ENCODE results near the gene NPLOC4.

The NPLOC4 gene

DNA sequence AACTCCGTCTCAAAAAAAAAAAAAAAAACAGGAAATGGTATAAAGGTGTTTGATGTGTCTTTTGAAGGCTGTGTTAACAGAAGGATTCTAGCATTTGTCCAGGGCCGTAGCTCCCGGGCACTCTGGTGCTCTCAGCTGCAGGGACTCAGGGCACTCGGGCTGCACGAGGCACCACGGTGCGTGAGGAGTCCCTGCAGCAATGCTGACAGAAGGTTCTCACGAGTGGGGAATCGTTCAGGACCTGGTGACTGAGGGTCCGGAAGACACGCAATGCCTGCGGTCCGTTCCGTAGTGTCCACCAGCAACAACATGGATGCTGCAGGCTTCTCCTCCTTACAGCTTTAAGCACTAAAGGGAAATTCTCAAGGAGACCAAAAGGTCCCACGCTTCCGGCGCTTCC lies 72.1 kb downstream of the NPLOC4 start:
- DNase-seq (ENCODE audit: low read depth): no peak

DNA sequence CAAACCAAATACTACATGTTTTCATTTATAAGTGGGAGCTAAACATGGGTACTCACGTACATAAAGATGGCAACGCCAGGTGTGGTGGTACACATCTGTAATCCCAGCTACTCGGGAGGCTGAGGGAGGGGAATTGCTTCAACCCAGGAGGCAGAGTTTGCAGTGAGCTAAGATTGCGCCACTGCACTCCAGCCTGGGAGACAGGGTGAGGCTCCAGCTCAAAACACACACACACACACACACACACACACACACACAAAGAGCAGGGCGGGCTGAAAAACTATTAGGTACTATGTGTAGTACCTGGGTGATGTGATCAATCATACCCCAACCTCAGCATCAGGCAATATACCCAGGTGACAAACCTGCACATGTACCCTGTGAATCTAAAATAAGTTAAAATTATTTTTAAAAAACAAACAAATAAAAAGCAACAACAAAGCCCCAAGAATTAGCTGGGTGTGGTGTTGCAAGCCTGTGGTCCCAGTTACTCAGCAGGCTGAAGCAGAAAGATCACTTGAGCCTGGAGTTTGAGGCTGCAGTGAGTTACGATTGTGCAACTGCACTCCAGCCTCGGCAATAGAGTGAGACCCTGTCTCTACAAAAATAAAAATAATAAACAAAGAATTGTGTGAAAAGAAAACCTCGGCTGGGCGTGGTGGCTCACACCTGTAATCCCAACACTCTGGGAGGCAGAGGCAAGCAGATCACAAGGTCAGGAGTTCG lies 72.9 kb downstream of the NPLOC4 start:
- no peak for DNase-seq (ENCODE audit: low read depth)

GRCh38 chr17:81561494-81561885 lies 75.4 kb downstream of the NPLOC4 start:
- no peak for DNase-seq (ENCODE audit: low read depth)

DNA sequence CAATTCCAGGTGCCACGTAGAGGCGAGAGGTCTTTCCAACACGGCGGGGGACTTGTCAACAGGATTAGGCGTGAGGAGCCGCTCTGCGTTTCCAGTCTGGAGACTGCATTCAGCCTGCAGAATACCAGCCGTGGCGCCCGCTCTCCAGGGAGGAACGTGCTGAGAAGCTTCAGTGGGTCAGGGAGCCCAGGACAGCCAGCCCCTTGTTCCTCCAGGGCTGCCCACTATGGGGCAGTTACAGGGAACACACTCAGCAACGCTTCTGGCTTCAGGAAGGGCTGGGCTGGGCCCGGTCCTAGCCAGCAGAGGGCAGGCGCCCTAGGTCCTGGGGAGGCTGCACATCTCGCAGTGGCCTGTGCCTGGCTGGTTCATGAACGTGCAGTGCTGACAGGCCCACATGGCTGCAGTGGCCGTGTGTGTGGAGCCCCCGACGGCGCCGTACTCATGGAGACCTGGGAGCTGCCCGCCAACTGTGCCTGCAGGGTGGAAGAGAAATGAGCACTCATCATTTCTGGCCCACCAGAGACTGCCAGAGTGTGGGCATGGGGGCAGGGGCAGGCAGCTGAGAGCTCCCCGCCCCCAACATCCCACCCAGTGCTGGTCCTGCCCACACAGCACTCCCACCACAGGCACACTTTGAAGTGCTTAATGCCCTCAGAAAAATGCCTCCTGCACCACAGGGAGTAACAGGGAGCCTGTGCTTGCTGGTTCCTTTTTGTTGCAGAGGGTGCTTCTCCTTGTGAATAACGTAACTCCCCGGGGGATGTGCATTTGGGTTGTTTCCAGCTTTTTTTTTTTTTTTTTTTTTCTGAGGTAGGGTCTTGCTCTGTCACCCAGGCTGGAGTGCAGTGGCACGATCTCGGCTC lies 77.7 kb downstream of the NPLOC4 start:
- no peak for DNase-seq (ENCODE audit: low read depth)

- DNase-seq (ENCODE audit: low read depth): no peak
Observed at GRCh38 chr17:81558115-81558468, 78.8 kb downstream of the NPLOC4 start.

DNA sequence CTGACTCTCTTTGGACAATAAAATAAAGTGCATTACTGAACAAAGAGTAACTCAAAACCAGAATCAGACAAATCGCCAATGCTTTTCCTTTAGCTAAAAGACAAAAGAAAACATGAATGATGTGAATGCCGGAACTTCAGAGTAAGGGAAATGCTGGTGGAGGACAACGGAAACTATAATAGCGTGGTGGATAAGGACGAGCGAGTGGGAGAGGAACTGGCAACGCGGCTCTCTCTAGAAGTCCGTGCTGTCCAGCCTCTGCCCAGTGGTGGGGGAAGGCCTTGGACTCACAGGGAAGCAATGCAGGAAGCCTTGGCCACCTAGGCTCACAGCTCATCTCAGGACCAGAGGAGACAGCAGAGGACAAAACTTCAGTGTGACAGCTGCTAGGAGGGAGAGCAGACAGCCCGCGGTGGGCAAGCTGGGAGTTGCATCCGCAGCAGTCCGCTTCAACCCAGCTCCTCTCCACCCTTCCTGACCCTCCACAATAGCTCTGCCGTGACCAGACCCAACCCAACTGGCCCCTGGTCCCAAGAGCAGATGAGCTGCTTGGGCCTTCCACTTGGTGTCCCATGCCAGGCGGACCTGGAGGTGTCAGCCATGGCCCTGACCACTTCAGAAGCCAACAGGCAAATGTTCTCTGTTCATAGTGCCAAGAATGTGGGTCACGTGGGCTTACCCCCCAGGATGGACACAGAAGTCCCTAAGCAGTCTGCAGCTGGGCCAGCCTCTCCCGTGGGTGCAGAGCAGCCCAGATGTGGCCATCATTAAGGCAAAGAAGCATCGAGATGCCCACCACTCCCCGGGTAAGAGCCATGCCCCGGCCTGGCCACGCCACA lies 79.4 kb downstream of the NPLOC4 start:
- DNase-seq (ENCODE audit: low read depth): no peak

GRCh38 chr17:81556863-81557262 lies 80.0 kb downstream of the NPLOC4 start:
- DNase-seq (ENCODE audit: low read depth): no peak

GRCh38 chr17:81556175-81556691 lies 80.7 kb downstream of the NPLOC4 start:
- no peak for DNase-seq (ENCODE audit: low read depth)

DNA sequence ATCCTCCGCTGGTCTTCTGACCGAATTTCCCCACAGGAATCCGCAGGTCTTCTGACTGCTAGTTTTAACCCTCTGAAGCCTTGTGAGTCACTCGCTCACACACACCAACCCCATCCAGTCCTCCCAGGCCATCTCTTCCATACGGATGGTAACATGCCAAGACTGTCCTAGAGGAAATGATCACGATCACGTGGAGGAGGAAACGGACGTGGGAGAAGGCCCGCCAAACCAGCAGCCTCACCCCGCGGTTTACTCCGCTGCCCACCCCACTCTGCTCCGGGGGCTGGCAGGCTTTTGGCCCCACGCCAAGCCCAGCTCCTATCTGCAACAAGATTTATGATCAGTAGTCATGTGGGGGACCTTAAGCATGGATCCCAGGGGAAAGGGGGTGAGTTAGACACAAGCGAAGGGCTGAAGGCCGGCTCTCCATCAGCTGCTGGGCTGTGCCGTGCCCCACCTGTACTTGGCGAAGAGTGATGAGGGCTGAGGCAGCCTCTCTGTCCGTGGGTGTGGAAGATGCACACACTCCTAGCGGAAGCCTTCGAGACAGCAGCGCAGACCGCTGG lies 83.2 kb downstream of the NPLOC4 start:
- no peak for DNase-seq (ENCODE audit: low read depth)

- DNase-seq (ENCODE audit: low read depth): peak; percentile 68
Observed at GRCh38 chr17:81553018-81553615, 83.8 kb downstream of the NPLOC4 start.

GRCh38 chr17:81552244-81553017 lies 84.5 kb downstream of the NPLOC4 start, which contains the start of gene FAAP100:
FAAP100 (minus strand) TSS chr17:81552353; CDS start chr17:81552330, 23 bp downstream.
- peak; percentile 75 for DNase-seq (ENCODE audit: low read depth)

GRCh38 chr17:81551458-81552243 lies 85.3 kb downstream of the NPLOC4 start:
- DNase-seq (ENCODE audit: low read depth): peak; percentile 16

DNA sequence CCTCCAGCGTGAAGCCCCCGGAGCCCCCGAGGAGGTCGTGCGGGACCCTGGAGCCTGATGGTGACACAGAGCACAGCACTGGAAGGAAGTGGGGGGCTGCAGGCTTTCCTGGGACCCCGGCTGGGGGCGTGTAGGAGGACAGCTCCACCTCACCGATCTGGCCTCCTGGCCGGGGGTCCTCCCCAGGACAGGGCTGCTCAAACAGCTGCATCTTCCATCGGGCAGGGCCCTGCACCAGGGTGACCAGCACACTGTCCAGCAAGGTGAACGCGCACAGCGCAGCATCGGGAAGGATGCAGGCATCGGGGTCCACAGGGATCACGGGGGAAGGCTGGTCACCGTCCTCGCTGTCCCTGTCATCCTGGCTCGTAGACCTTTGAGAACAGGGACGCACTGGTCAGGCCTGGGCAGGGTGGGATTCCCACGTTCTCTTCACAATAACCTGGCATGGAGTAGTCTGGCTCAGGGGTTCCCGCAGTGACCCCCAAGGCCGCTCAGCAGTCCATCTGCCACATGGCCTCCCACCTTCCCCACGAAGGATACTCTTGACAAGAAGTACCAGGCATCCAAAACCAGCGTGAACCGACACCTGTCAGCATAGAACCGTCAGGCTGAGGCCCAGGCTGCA lies 86.0 kb downstream of the NPLOC4 start:
- no peak for DNase-seq (ENCODE audit: low read depth)

DNA sequence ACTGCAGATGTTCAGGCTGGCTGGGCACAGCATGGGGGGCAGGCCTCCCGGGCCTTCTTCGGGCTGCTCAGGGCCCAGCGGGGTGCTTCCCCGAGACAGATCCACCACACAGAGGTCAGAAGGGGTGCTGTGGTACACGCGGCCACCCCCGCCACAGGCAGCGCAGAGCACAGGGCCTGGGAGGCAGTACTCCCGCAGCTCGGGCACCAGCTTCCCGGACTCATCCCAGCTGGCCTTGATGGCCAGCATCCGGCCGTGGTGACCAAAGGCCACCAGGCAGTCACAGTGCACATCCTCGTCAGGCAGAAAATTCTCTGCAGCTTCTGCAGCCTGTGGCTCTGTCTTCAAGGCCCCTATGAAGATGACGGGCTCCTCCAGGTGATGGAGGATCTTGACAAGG lies 86.6 kb downstream of the NPLOC4 start:
- no peak for DNase-seq (ENCODE audit: low read depth)

DNA sequence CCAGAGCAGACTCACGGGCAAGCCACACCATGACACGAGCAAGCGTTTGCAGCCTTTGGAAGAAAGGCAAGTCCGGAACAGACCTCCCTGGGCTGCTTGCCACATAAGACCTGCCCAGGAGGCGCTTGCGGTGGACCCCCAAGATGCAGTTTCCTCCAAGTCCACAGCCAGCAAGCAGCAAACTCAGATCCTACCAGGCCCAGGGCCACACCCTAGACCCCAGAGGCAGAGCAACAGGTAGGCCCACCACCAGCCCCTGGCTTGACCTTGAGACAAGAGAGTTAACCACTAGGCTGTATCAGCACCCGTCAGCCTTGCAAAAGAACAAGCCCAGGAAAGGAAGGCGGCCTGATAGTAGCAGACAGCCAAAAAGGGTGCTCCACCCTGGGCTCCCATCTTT lies 87.1 kb downstream of the NPLOC4 start:
- DNase-seq (ENCODE audit: low read depth): no peak

DNA sequence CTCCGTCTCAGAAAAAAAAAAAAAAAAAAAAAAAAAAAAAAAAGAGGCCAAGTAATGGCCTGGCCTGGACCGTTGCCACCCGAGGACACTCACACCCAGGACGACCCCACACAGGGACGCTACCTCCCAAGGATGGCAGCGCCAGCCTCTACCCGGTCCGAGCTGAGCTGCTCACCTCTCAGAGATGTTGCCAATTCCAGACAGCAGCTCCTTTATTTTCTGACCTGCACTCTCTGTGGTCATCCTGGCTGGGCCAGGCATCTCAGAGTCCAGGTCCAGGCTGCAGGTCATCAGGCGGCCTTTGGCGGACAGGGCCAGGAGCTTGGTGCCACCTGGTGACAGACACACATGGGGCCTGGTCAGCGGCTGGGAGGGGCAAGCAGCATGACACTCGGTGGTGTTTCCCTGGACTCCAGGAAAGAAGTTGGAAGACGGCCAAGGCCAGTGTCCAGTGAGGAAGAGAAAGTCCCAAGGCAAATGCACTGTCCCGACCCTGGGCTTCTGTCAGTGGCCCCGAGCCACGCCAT lies 87.8 kb downstream of the NPLOC4 start:
- DNase-seq (ENCODE audit: low read depth): no peak

DNA sequence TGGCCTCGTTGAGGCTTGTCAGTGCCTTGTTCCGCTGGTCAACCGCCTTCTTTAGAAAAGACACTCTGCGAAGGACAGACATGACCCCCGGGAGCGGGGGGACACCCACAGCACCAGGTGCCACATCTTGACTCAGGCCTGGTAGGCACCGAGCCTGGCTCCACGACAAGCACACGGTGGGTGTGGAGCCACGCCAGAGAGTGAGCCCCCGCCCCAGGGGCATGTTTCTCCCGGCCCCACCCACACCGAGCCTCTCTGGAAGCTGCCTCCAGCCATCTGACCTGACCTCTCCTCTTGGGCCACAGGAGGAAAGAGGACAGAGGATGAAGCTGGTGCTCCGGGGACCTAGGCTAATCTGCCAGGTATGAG lies 89.3 kb downstream of the NPLOC4 start:
- DNase-seq (ENCODE audit: low read depth): no peak

DNA sequence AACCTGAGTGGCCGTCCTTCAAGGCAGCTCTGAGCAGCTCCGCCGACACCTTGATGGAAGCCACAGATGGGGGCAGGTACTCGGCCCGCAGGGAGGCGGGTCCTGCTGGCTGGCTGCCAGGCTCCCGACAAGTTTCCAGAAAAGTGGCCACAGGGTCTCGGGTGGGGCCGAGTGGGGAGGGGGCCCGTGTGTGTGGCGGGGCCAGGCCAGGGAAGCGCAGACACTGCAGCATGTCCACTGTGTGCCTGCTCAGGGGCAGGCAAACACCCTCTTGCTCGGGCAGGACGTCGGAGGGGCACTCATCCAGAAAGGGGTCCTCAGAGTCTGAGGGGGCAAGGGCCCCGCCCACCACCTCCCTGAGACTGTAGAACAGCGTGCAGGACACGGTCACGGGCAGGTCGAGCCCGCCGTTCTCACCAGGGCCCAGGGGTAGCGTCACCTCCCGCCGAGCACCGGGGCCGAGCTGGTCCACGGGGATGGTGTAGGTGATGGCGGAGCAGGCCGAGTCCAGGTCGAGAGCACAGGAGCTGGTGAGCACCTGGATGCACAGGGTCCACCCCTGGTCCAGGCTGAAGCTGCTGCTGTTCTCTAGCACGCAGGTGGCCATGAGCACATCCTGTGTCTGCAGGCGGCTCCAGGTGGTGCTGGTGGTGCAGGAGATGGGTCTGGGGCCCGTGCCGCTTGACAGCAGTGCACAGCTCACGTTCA lies 89.9 kb downstream of the NPLOC4 start:
- DNase-seq (ENCODE audit: low read depth): no peak
